ENCODE measurements around the gene ERP29.
"Not testable (repeated sequence)": the region's sequence is repeated elsewhere in the genome, so short reads cannot be mapped to it uniquely, and the experiment has no call there.

ERP29 gene

GRCh38 chr12:112012775-112013600 lies at the start of gene ERP29, which contains the start of gene TMEM116:
Gene ERP29 (plus strand): TSS chr12:112013426. CDS start chr12:112013466, 40 bp downstream.
Gene TMEM116 (minus strand): TSS chr12:112013165. CDS start chr12:112005270, 7,895 bp downstream.
- no peak for FAIRE-seq

GRCh38 chr12:111964935-111965334 lies 48.3 kb upstream of the ERP29 start:
- no peak for FAIRE-seq

- no peak for FAIRE-seq
Measured at GRCh38 chr12:111971800-111972199, 41.4 kb upstream of the ERP29 start.

- no peak for FAIRE-seq
Measured at GRCh38 chr12:111975161-111975931, 37.9 kb upstream of the ERP29 start.

GRCh38 chr12:111976291-111976690 lies 36.9 kb upstream of the ERP29 start:
- no peak for FAIRE-seq

GRCh38 chr12:111976860-111977259 lies 36.4 kb upstream of the ERP29 start:
- no peak for FAIRE-seq

- no peak for FAIRE-seq
Measured at GRCh38 chr12:111978545-111978944, 34.7 kb upstream of the ERP29 start.

- FAIRE-seq, result no peak
Measured at GRCh38 chr12:111980598-111980997, 32.6 kb upstream of the ERP29 start.

- no peak for FAIRE-seq
Measured at GRCh38 chr12:111981987-111982386, 31.2 kb upstream of the ERP29 start.

- FAIRE-seq, result no peak
Measured at GRCh38 chr12:111984820-111985219, 28.4 kb upstream of the ERP29 start.

GRCh38 chr12:111991535-111991934 lies 21.7 kb upstream of the ERP29 start:
- FAIRE-seq, result no peak

- no peak for FAIRE-seq
Measured at GRCh38 chr12:111991946-111992345, 21.3 kb upstream of the ERP29 start.

GRCh38 chr12:111992464-111992863 lies 20.8 kb upstream of the ERP29 start:
- no peak for FAIRE-seq

GRCh38 chr12:111993292-111994150 lies 19.7 kb upstream of the ERP29 start:
- FAIRE-seq, result no peak

GRCh38 chr12:111994211-111995111 lies 18.8 kb upstream of the ERP29 start:
- not testable (repeated sequence) for FAIRE-seq

GRCh38 chr12:111995782-111996480 lies 17.3 kb upstream of the ERP29 start:
- FAIRE-seq, result no peak

- no peak for FAIRE-seq
Measured at GRCh38 chr12:111997300-111997699, 15.9 kb upstream of the ERP29 start.

- no peak for FAIRE-seq
Measured at GRCh38 chr12:111998015-111998414, 15.2 kb upstream of the ERP29 start.

GRCh38 chr12:111999129-111999528 lies 14.1 kb upstream of the ERP29 start:
- not testable (repeated sequence) for FAIRE-seq

- FAIRE-seq, result no peak
Measured at GRCh38 chr12:112000820-112001219, 12.4 kb upstream of the ERP29 start.

GRCh38 chr12:112001576-112001975 lies 11.7 kb upstream of the ERP29 start:
- FAIRE-seq, result no peak
